GM23338 (cell line): ENCODE results near the gene APBB3. TPM values are rescaled to one million over a fixed set of nuclear protein-coding genes. Genes with fewer than 3 reads are reported as not detected.

Experiments
- ATAC-seq: fragments of 200-7000 bp; cut with Tn5 transposase; 3 replicates; pipeline ENCODE4 v1.9.1; 2020
- DNase-seq: peaks from one replicate; pipeline ENCODE4 v3.0.0-alpha.2; 2015; ENCODE audit warnings: low spot score
- H2AFZ ChIP-seq: fragments of 200-600 bp; sonication (generic); 2 replicates; pipeline ENCODE4 v1.8.0; 2016; ENCODE audit warnings: antibody characterized with exemption, mild to moderate bottlenecking, moderate library complexity
- H3F3A ChIP-seq: fragments of 200-600 bp; sonication (generic); replicated peaks from 2 replicates; pipeline ENCODE4 v1.8.0; 2017; ENCODE audit warnings: antibody characterized with exemption, mixed run types, low read depth
- H3K27ac ChIP-seq: fragments of 200-600 bp; sonication (generic); 2 replicates; pipeline ENCODE4 v1.6.1; 2016; ENCODE audit warnings: low read depth
- H3K27me3 ChIP-seq: fragments of 200-600 bp; sonication (generic); 2 replicates; pipeline ENCODE4 v1.8.0; 2016; ENCODE audit warnings: mild to moderate bottlenecking, mixed run types, moderate library complexity; ENCODE audit not compliant: insufficient read depth
- H3K36me3 ChIP-seq: fragments of 200-600 bp; sonication (generic); 2 replicates; pipeline ENCODE4 v1.8.0; 2016; ENCODE audit warnings: mild to moderate bottlenecking; ENCODE audit not compliant: insufficient read depth
- H3K4me1 ChIP-seq: fragments of 200-600 bp; sonication (generic); 2 replicates; pipeline ENCODE4 v1.8.0; 2016; ENCODE audit warnings: mild to moderate bottlenecking, moderate library complexity; ENCODE audit not compliant: insufficient read depth
- H3K4me2 ChIP-seq: fragments of 200-600 bp; sonication (generic); 2 replicates; pipeline ENCODE4 v1.7.1; 2017; ENCODE audit warnings: mixed run types
- H3K4me3 ChIP-seq: fragments of 200-600 bp; sonication (generic); 2 replicates; pipeline ENCODE4 v1.6.1; 2016; ENCODE audit warnings: mixed run types
- H3K79me2 ChIP-seq: fragments of 200-600 bp; sonication (generic); replicated peaks from 2 replicates; pipeline ENCODE4 v1.8.0; 2017; ENCODE audit warnings: mild to moderate bottlenecking; ENCODE audit not compliant: insufficient read depth
- H3K9me2 ChIP-seq: fragments of 200-600 bp; sonication (generic); 2 replicates; pipeline ENCODE4 v1.8.0; 2017; ENCODE audit not compliant: insufficient read depth
- H4K20me1 ChIP-seq: fragments of 200-600 bp; sonication (generic); replicated peaks from 2 replicates; pipeline ENCODE4 v1.8.0; 2017; ENCODE audit warnings: mild to moderate bottlenecking; ENCODE audit not compliant: insufficient read depth
- H3K27ac Mint-ChIP-seq: 2 replicates; pipeline ENCODE4 v1.8.0; 2020; ENCODE audit warnings: inconsistent platforms, mild to moderate bottlenecking, moderate library complexity, mixed read lengths
- H3K27me3 Mint-ChIP-seq: 3 replicates; pipeline ENCODE4 v1.8.0; 2022; ENCODE audit warnings: low read depth, mild to moderate bottlenecking, moderate library complexity, mixed read lengths, inconsistent platforms; ENCODE audit not compliant: insufficient read depth, poor library complexity
- H3K36me3 Mint-ChIP-seq: 3 replicates; pipeline ENCODE4 v1.8.0; 2021; ENCODE audit warnings: low read depth, mild to moderate bottlenecking, inconsistent platforms, moderate library complexity, mixed read lengths
- H3K4me1 Mint-ChIP-seq: 3 replicates; pipeline ENCODE4 v1.8.0; 2020; ENCODE audit warnings: mild to moderate bottlenecking, inconsistent platforms, mixed read lengths
- H3K4me3 Mint-ChIP-seq: 3 replicates; pipeline ENCODE4 v1.8.0; 2021; ENCODE audit warnings: moderate library complexity, mild to moderate bottlenecking, inconsistent platforms, mixed read lengths
- H3K9me3 Mint-ChIP-seq: 3 replicates; pipeline ENCODE4 v1.8.0; 2020; ENCODE audit warnings: moderate library complexity, mild to moderate bottlenecking, inconsistent platforms, mixed read lengths
- EZH2 ChIP-seq: fragments of 200-600 bp; sonication (generic); IDR thresholded peaks from one replicate; pipeline ENCODE4 v1.8.0; 2017; ENCODE audit warnings: antibody characterized with exemption, mild to moderate bottlenecking, low read depth; ENCODE audit not compliant: unreplicated experiment
- STAT1 ChIP-seq: IDR thresholded peaks from one replicate; pipeline ENCODE4 v1.6.1; 2016; ENCODE audit warnings: antibody characterized with exemption; ENCODE audit not compliant: unreplicated experiment
- polyA plus RNA-seq: library from polyadenylated mRNA; unstranded; fragments of >200 nt; fragmentation: Nextera tagmentation; extraction: Ambion mirVana; gene quantifications from 2 replicates; pipeline ENCODE4 v1.2.1, GENCODE V29; 2016
- total RNA-seq: library from RNA; depleted of rRNA; stranded (reverse); fragments of >200 nt; shearing (Covaris generic); gene quantifications from 2 replicates; pipeline ENCODE4 v1.2.3, GENCODE V29; 2014
- TF ChIP-seq, protein P1 (sequence below): fragments of 250-450 bp; sonication (Bioruptor Pico); IDR thresholded peaks from 2 replicates; pipeline ENCODE4 v1.5.0; 2020; ENCODE audit warnings: mild to moderate bottlenecking, moderate library complexity

The APBB3 gene
- total and polyA plus RNA-seq, 2 experiments from 2014 or later, result 9.0 to 15.4 TPM

- TF ChIP-seq, protein P1, sequence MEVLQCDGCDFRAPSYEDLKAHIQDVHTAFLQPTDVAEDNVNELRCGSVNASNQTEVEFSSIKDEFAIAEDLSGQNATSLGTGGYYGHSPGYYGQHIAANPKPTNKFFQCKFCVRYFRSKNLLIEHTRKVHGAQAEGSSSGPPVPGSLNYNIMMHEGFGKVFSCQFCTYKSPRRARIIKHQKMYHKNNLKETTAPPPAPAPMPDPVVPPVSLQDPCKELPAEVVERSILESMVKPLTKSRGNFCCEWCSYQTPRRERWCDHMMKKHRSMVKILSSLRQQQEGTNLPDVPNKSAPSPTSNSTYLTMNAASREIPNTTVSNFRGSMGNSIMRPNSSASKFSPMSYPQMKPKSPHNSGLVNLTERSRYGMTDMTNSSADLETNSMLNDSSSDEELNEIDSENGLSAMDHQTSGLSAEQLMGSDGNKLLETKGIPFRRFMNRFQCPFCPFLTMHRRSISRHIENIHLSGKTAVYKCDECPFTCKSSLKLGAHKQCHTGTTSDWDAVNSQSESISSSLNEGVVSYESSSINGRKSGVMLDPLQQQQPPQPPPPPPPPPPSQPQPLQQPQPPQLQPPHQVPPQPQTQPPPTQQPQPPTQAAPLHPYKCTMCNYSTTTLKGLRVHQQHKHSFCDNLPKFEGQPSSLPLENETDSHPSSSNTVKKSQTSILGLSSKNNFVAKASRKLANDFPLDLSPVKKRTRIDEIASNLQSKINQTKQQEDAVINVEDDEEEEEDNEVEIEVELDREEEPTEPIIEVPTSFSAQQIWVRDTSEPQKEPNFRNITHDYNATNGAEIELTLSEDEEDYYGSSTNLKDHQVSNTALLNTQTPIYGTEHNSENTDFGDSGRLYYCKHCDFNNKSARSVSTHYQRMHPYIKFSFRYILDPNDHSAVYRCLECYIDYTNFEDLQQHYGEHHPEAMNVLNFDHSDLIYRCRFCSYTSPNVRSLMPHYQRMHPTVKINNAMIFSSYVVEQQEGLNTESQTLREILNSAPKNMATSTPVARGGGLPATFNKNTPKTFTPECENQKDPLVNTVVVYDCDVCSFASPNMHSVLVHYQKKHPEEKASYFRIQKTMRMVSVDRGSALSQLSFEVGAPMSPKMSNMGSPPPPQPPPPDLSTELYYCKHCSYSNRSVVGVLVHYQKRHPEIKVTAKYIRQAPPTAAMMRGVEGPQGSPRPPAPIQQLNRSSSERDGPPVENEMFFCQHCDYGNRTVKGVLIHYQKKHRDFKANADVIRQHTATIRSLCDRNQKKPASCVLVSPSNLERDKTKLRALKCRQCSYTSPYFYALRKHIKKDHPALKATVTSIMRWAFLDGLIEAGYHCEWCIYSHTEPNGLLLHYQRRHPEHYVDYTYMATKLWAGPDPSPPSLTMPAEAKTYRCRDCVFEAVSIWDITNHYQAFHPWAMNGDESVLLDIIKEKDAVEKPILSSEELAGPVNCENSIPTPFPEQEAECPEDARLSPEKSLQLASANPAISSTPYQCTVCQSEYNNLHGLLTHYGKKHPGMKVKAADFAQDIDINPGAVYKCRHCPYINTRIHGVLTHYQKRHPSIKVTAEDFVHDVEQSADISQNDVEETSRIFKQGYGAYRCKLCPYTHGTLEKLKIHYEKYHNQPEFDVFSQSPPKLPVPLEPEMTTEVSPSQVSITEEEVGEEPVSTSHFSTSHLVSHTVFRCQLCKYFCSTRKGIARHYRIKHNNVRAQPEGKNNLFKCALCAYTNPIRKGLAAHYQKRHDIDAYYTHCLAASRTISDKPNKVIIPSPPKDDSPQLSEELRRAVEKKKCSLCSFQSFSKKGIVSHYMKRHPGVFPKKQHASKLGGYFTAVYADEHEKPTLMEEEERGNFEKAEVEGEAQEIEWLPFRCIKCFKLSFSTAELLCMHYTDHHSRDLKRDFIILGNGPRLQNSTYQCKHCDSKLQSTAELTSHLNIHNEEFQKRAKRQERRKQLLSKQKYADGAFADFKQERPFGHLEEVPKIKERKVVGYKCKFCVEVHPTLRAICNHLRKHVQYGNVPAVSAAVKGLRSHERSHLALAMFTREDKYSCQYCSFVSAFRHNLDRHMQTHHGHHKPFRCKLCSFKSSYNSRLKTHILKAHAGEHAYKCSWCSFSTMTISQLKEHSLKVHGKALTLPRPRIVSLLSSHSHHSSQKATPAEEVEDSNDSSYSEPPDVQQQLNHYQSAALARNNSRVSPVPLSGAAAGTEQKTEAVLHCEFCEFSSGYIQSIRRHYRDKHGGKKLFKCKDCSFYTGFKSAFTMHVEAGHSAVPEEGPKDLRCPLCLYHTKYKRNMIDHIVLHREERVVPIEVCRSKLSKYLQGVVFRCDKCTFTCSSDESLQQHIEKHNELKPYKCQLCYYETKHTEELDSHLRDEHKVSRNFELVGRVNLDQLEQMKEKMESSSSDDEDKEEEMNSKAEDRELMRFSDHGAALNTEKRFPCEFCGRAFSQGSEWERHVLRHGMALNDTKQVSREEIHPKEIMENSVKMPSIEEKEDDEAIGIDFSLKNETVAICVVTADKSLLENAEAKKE (CRISPR knock-in tag), result no peak
- TF ChIP-seq STAT1, result no peak
Measured at GRCh38 chr5:140611020-140611521, 46.7 kb upstream of the APBB3 start (continued).

- ATAC-seq, result no peak
- no peak for DNase-seq
- no peak overlapping the region for H2AFZ ChIP-seq
- H3K9me2 ChIP-seq, result no peaks in the 10 kb centered on the region; the same call in 1 of the 2 replicates
- no peak overlapping the region for H3K27ac ChIP-seq
- H4K20me1 ChIP-seq, result no peaks in the 10 kb centered on the region
- no peak overlapping the region for H3K27ac Mint-ChIP-seq
- no peaks in the 10 kb centered on the region for H3K27me3 ChIP-seq
- no peaks in the 10 kb centered on the region for H3F3A ChIP-seq
- peaks cover 4% of the 10 kb centered on the region; the same call in 2 of the 3 replicates for H3K36me3 Mint-ChIP-seq
- peaks cover 8% of the 10 kb centered on the region for H3K27me3 Mint-ChIP-seq
- no peak overlapping the region for H3K4me3 Mint-ChIP-seq
- H3K36me3 ChIP-seq, result no peaks in the 10 kb centered on the region
- H3K4me1 Mint-ChIP-seq, result no peaks in the 10 kb centered on the region
- no peaks in the 10 kb centered on the region for H3K79me2 ChIP-seq
- H3K4me3 ChIP-seq, result no peak overlapping the region
- TF ChIP-seq, protein P1 (CRISPR knock-in tag), result no peak
- TF ChIP-seq EZH2, result no peak
- H3K9me3 Mint-ChIP-seq, result peaks cover 50% of the 10 kb centered on the region
- H3K4me1 ChIP-seq, result no peaks in the 10 kb centered on the region
- H3K4me2 ChIP-seq, result no peak overlapping the region
Measured at GRCh38 chr5:140609126-140609525, 44.7 kb upstream of the APBB3 start.
